A172 (cell line): ENCODE measurements around the gene CBX3. TPM values are rescaled to one million over a fixed set of nuclear protein-coding genes. Genes with fewer than 3 reads are reported as not detected.
"Not testable (repeated sequence)": the region's sequence is repeated elsewhere in the genome, so short reads cannot be mapped to it uniquely, and the experiment has no call there.

ENCODE experiments used
- DNase-seq: peaks from one replicate; pipeline ENCODE4 v3.0.0-alpha.2; 2015; ENCODE audit warnings: low spot score
- total RNA-seq: library from RNA; depleted of rRNA; stranded (reverse); fragments of >200 nt; shearing (Covaris generic); gene quantifications from 2 replicates; pipeline ENCODE4 v1.2.3, GENCODE V29; 2014; rRNA removed

The CBX3 gene
- total RNA-seq, 1 experiment from 2014 or later = 544 TPM

GRCh38 chr7:26202019-26202990, 760 bp downstream of the CBX3 start:
- peak; percentile 38 for DNase-seq

- no peak for DNase-seq
These were observed 1.5 kb downstream of the CBX3 start for GRCh38 chr7:26203016-26203415.

GRCh38 chr7:26208040-26208439, 6.5 kb downstream of the CBX3 start:
- no peak for DNase-seq

GRCh38 chr7:26212921-26213718, 11.6 kb downstream of the CBX3 start:
- DNase-seq = no peak

- DNase-seq = no peak
These were observed 12.4 kb downstream of the CBX3 start for GRCh38 chr7:26213807-26214515.

- no peak for DNase-seq
These were observed 14.5 kb downstream of the CBX3 start for GRCh38 chr7:26216049-26216448.

GRCh38 chr7:26224359-26224758, 22.8 kb downstream of the CBX3 start:
- no peak for DNase-seq

GRCh38 chr7:26227987-26228386, 26.4 kb downstream of the CBX3 start:
- DNase-seq = no peak

GRCh38 chr7:26233902-26234511, 32.5 kb downstream of the CBX3 start:
- DNase-seq = no peak

GRCh38 chr7:26237035-26237807, 35.7 kb downstream of the CBX3 start:
- DNase-seq = no peak

GRCh38 chr7:26238032-26238431, 36.5 kb downstream of the CBX3 start:
- no peak for DNase-seq

- DNase-seq = no peak
These were observed 43.6 kb downstream of the CBX3 start for GRCh38 chr7:26245150-26245549.

GRCh38 chr7:26250239-26250638, 48.7 kb downstream of the CBX3 start:
- no peak for DNase-seq

- DNase-seq = not testable (repeated sequence)
These were observed 60.3 kb downstream of the CBX3 start for GRCh38 chr7:26261866-26262265.

Other genes starting within 250 kb of the CBX3 start
- gene NFE2L3, start 49.5 kb upstream of the CBX3 start, total RNA-seq = 104 and 110 TPM in 2 replicates
- gene HNRNPA2B1, start 999 bp upstream of the CBX3 start, total RNA-seq = 257 and 324 TPM in 2 replicates
- gene SNX10, start 90.1 kb downstream of the CBX3 start, total RNA-seq = 23.2 and 28.9 TPM in 2 replicates